SK-N-SH (cell line): ENCODE results near the gene RFNG. TPM values are rescaled to one million over a fixed set of nuclear protein-coding genes. Genes with fewer than 3 reads are reported as not detected.
A peak's percentile ranks its signal among the peaks of the same experiment; 100 is the strongest.

Source experiments
- CTCF ChIA-PET: fragments of 300-600, 350-600 bp; formaldehyde crosslinking; extraction: SDS; loops from one replicate; lab custom pipeline; 2021; lab: Yijun Ruan, JAX
- POLR2A ChIA-PET: fragments of 350-600 bp; sonication (Branson Sonifier 250); formaldehyde crosslinking; extraction: SDS; loops from one replicate; lab custom pipeline; 2020; ENCODE audit warnings: antibody characterized with exemption, inconsistent platforms; lab: Yijun Ruan, JAX
- DNase-seq: peaks from one replicate; pipeline ENCODE4 v3.0.0; 2012
- H2AFZ ChIP-seq: fragments of 200-600 bp; sonication (generic); 2 replicates; pipeline ENCODE4 v1.8.1; 2016; ENCODE audit warnings: antibody characterized with exemption, mild to moderate bottlenecking, low read depth
- H3F3A ChIP-seq: fragments of 200-600 bp; sonication (generic); replicated peaks from 2 replicates; pipeline ENCODE3; 2016; ENCODE audit warnings: antibody characterized with exemption, mild to moderate bottlenecking; ENCODE audit not compliant: insufficient read depth
- H3K27ac ChIP-seq, 2 experiments: fragments of 200-500 bp in 1 of 2; fragments of 200-600 bp in 1 of 2; sonication (Bioruptor generic) in 1 of 2; sonication (generic), shearing (Covaris generic) in 1 of 2; 2 replicates each; pipeline versions ENCODE4 v1.5.1 to v1.6.1; 2014 to 2016; ENCODE audit warnings: low read depth in 2 of 2, inconsistent platforms in 1 of 2, low read length in 1 of 2, mild to moderate bottlenecking in 1 of 2, mixed read lengths in 1 of 2
- H3K27me3 ChIP-seq: fragments of 200-600 bp; sonication (generic), shearing (Covaris generic); 2 replicates; pipeline ENCODE4 v1.6.1; 2016; ENCODE audit warnings: mixed run types; ENCODE audit not compliant: insufficient read depth
- H3K36me3 ChIP-seq, 2 experiments: fragments of 200-500 bp in 1 of 2; fragments of 200-600 bp in 1 of 2; sonication (Bioruptor generic) in 1 of 2; sonication (generic) in 1 of 2; replicated peaks in 1 of 2; 2 replicates each; pipeline versions ENCODE3 to v1.5.1; 2014 to 2016; ENCODE audit warnings: low read length in 1 of 2, mild to moderate bottlenecking in 1 of 2; ENCODE audit not compliant: insufficient read depth in 2 of 2, control insufficient read depth in 1 of 2
- H3K4me1 ChIP-seq, 2 experiments: fragments of 200-500 bp in 1 of 2; fragments of 200-600 bp in 1 of 2; sonication (Bioruptor generic) in 1 of 2; sonication (generic), shearing (Covaris generic) in 1 of 2; 2 replicates each; pipeline versions ENCODE4 v1.5.1 to v1.6.1; 2014 to 2016; ENCODE audit warnings: low read depth in 1 of 2, low read length in 1 of 2, mixed run types in 1 of 2; ENCODE audit not compliant: insufficient read depth in 2 of 2, control insufficient read depth in 1 of 2
- H3K4me2 ChIP-seq: fragments of 200-600 bp; sonication (generic), shearing (Covaris generic); 2 replicates; pipeline ENCODE4 v1.6.1; 2017; ENCODE audit warnings: mixed run types
- H3K4me3 ChIP-seq, 2 experiments: fragments of 200-500 bp in 1 of 2; fragments of 200-600 bp in 1 of 2; sonication (Bioruptor generic) in 1 of 2; sonication (generic), shearing (Covaris generic) in 1 of 2; 2 replicates each; pipeline versions ENCODE4 v1.5.1 to v1.8.1; 2014 to 2016; ENCODE audit warnings: low read depth in 2 of 2, inconsistent platforms in 1 of 2, low read length in 1 of 2, mild to moderate bottlenecking in 1 of 2, mixed read lengths in 1 of 2, moderate library complexity in 1 of 2
- H3K79me2 ChIP-seq: fragments of 200-600 bp; sonication (generic); 2 replicates; pipeline ENCODE4 v1.8.1; 2017; ENCODE audit warnings: mild to moderate bottlenecking; ENCODE audit not compliant: insufficient read depth
- H3K9ac ChIP-seq: fragments of 200-600 bp; sonication (generic); 2 replicates; pipeline ENCODE4 v1.6.1; 2017; ENCODE audit warnings: mixed run types
- H3K9me2 ChIP-seq: fragments of 200-600 bp; sonication (generic); 2 replicates; pipeline ENCODE4 v1.6.1; 2017; ENCODE audit warnings: mixed run types
- H3K9me3 ChIP-seq: fragments of 200-600 bp; sonication (generic); 2 replicates; pipeline ENCODE4 v1.6.1; 2017; ENCODE audit warnings: mixed run types, mild to moderate bottlenecking, moderate library complexity
- H4K20me1 ChIP-seq: fragments of 200-600 bp; sonication (generic); 2 replicates; pipeline ENCODE4 v1.6.1; 2017; ENCODE audit warnings: mild to moderate bottlenecking, mixed run types; ENCODE audit not compliant: insufficient read depth
- CHD2 ChIP-seq: fragments of 150-350 bp; IDR thresholded peaks from 2 replicates; pipeline ENCODE4 v1.6.1; 2018; ENCODE audit warnings: low read length; ENCODE audit not compliant: partially characterized antibody
- EP300 ChIP-seq, 2 experiments: IDR thresholded peaks; 2 replicates each; pipeline versions ENCODE4 v1.4.0 to v1.6.1; 2012; ENCODE audit warnings: borderline replicate concordance in 1 of 2, low read depth in 1 of 2, low read length in 1 of 2
- EZH2phosphoT487 ChIP-seq: fragments of 200-600 bp; sonication (generic); IDR thresholded peaks from 2 replicates; pipeline ENCODE4 v1.6.1; 2017; ENCODE audit warnings: low read depth, mixed run types, mild to moderate bottlenecking, antibody characterized with exemption, moderate library complexity, borderline replicate concordance
- FOSL2 ChIP-seq: IDR thresholded peaks from 2 replicates; pipeline ENCODE4 v1.4.0; 2012; ENCODE audit warnings: low read depth, mild to moderate bottlenecking, moderate library complexity, borderline replicate concordance
- FOXJ3 ChIP-seq: sonication (generic); formaldehyde crosslinking; IDR thresholded peaks from 2 replicates; pipeline ENCODE4 v1.5.1; 2020; ENCODE audit warnings: mild to moderate bottlenecking, missing genetic modification reagents
- GABPA ChIP-seq: IDR thresholded peaks from 2 replicates; pipeline ENCODE4 v1.4.0; 2012; ENCODE audit warnings: low read depth, mild to moderate bottlenecking
- GATA2 ChIP-seq: sonication (generic); formaldehyde crosslinking; IDR thresholded peaks from 2 replicates; pipeline ENCODE4 v1.5.0; 2020; ENCODE audit warnings: mild to moderate bottlenecking, missing genetic modification reagents
- MAX ChIP-seq: IDR thresholded peaks from 2 replicates; pipeline ENCODE4 v1.4.0; 2012; ENCODE audit warnings: low read depth
- MXI1 ChIP-seq: IDR thresholded peaks from 2 replicates; pipeline ENCODE4 v1.6.1; 2012; ENCODE audit warnings: mild to moderate bottlenecking, low read depth, low read length, improper control_type of control experiment
- NFIC ChIP-seq: IDR thresholded peaks from 2 replicates; pipeline ENCODE4 v1.4.0; 2012; ENCODE audit warnings: borderline replicate concordance
- RCOR1 ChIP-seq: fragments of 150-350 bp; IDR thresholded peaks from 2 replicates; pipeline ENCODE4 v1.6.1; 2017; ENCODE audit warnings: antibody characterized with exemption, low read length
- RFX5 ChIP-seq: IDR thresholded peaks from 2 replicates; pipeline ENCODE4 v1.6.1; 2012; ENCODE audit warnings: mild to moderate bottlenecking, improper control_type of control experiment, low read length
- RXRA ChIP-seq: IDR thresholded peaks from 2 replicates; pipeline ENCODE4 v1.4.0; 2012; ENCODE audit warnings: low read depth, mild to moderate bottlenecking, borderline replicate concordance
- SMC3 ChIP-seq: IDR thresholded peaks from 2 replicates; pipeline ENCODE4 v1.6.1; 2012; ENCODE audit warnings: low read depth, low read length, improper control_type of control experiment
- TAF1 ChIP-seq: IDR thresholded peaks from 2 replicates; pipeline ENCODE4 v1.6.1; 2012; ENCODE audit warnings: low read depth, mild to moderate bottlenecking, low read length, moderate library complexity, borderline replicate concordance
- WGBS: methylation state at CpG from one replicate; pipeline ENCODE4 v1.1.6; 2017; ENCODE audit warnings: low lambda C conversion rate; 5-methylcytosine and 5-hydroxymethylcytosine counted together
- polyA plus RNA-seq, 3 experiments: library from polyadenylated mRNA; depleted of rRNA; stranded (reverse); fragments of >200 nt; gene quantifications; 2 replicates each; pipeline ENCODE4 v1.2.3, GENCODE V29; 2012
- TF ChIP-seq, protein P1 (sequence below): IDR thresholded peaks from 2 replicates; pipeline ENCODE4 v1.6.1; 2012; ENCODE audit warnings: mild to moderate bottlenecking, low read depth, low read length, moderate library complexity
- TF ChIP-seq, protein P2 (sequence below): fragments of 150-350 bp; IDR thresholded peaks from 2 replicates; pipeline ENCODE4 v1.6.1; 2016; ENCODE audit warnings: mild to moderate bottlenecking, low read depth, low read length

RFNG gene
- polyA plus RNA-seq, 1 of the 3 experiments (the other 2 are of a cell fraction) = 68.6 TPM

- Histone ChIP-seq H3K4me2 (peak overlapping the region; percentile 99), H3K79me2 (no peaks in the 10 kb centered on the region), H2AFZ (no peak overlapping the region), H3K27me3 (no peaks in the 10 kb centered on the region), H3K9ac (peak overlapping the region; percentile 66; the same call in 1 of the 2 replicates), H3K4me3 (peak overlapping the region; percentile 72 to 87), H3F3A (peaks cover 14% of the 10 kb centered on the region), H3K27ac (no peak overlapping the region), H3K4me1 (peaks cover 7 to 30% of the 10 kb centered on the region in 2 experiments), H3K9me2 (no peaks in the 10 kb centered on the region), H3K36me3 (peaks cover 5 to 8% of the 10 kb centered on the region in 2 experiments), H3K9me3 (no peaks in the 10 kb centered on the region), H4K20me1 (no peaks in the 10 kb centered on the region)
- WGBS = 92% methylated on average over 13 of the region's 20 CpGs
- ChIA-PET CTCF (interaction anchor here (0.7 to 35.7 kb wide), 19 partner anchors 10 to 121 kb away, joined by 3 to 1216 read pairs (median 5); partner anchors contain the start of genes ASPSCR1, CENPX, DUS1L and FASN), POLR2A (interaction anchor here (0.6 to 1.7 kb wide), 4 partner anchors 13 to 122 kb away, joined by 3 to 4 read pairs (median 3); partner anchors contain the start of genes CENPX, FASN and LRRC45)
- TF ChIP-seq SMC3 = no peak
- no peak for TF ChIP-seq MXI1
- no peak for TF ChIP-seq FOSL2
- TF ChIP-seq CHD2 = no peak
- TF ChIP-seq FOXJ3 = no peak
- TF ChIP-seq GATA2 (CRISPR knock-in tag) = no peak
- no peak for TF ChIP-seq EP300 (IDR thresholded peaks at IDR 0.05; ENCODE audit: borderline replicate concordance in 1 of 2, low read depth in 1 of 2, low read length in 1 of 2)
- no peak for TF ChIP-seq RCOR1
- TF ChIP-seq, protein P1, sequence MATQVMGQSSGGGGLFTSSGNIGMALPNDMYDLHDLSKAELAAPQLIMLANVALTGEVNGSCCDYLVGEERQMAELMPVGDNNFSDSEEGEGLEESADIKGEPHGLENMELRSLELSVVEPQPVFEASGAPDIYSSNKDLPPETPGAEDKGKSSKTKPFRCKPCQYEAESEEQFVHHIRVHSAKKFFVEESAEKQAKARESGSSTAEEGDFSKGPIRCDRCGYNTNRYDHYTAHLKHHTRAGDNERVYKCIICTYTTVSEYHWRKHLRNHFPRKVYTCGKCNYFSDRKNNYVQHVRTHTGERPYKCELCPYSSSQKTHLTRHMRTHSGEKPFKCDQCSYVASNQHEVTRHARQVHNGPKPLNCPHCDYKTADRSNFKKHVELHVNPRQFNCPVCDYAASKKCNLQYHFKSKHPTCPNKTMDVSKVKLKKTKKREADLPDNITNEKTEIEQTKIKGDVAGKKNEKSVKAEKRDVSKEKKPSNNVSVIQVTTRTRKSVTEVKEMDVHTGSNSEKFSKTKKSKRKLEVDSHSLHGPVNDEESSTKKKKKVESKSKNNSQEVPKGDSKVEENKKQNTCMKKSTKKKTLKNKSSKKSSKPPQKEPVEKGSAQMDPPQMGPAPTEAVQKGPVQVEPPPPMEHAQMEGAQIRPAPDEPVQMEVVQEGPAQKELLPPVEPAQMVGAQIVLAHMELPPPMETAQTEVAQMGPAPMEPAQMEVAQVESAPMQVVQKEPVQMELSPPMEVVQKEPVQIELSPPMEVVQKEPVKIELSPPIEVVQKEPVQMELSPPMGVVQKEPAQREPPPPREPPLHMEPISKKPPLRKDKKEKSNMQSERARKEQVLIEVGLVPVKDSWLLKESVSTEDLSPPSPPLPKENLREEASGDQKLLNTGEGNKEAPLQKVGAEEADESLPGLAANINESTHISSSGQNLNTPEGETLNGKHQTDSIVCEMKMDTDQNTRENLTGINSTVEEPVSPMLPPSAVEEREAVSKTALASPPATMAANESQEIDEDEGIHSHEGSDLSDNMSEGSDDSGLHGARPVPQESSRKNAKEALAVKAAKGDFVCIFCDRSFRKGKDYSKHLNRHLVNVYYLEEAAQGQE = no peak
- no peak for TF ChIP-seq EZH2phosphoT487
- no peak for TF ChIP-seq MAX
- TF ChIP-seq RFX5 = no peak
- TF ChIP-seq, protein P2, sequence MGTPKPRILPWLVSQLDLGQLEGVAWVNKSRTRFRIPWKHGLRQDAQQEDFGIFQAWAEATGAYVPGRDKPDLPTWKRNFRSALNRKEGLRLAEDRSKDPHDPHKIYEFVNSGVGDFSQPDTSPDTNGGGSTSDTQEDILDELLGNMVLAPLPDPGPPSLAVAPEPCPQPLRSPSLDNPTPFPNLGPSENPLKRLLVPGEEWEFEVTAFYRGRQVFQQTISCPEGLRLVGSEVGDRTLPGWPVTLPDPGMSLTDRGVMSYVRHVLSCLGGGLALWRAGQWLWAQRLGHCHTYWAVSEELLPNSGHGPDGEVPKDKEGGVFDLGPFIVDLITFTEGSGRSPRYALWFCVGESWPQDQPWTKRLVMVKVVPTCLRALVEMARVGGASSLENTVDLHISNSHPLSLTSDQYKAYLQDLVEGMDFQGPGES = no peak
- no peak for TF ChIP-seq RXRA
- TF ChIP-seq NFIC = no peak
- TF ChIP-seq GABPA = no peak
- TF ChIP-seq TAF1 = no peak
- DNase-seq = no peak
Observed at GRCh38 chr17:82035956-82036633, 15.5 kb downstream of the RFNG start.
